Stimulated activated CD4-positive, alpha-beta T cell treated with anti-CD3 and anti-CD28 coated beads, Interleukin-15, amount 100 ng/mL, for 24 hours (primary cell): ENCODE results near the gene PTGIS.

Source experiments
- DNase-seq: peaks from one replicate; pipeline ENCODE4 v3.0.0-alpha.2; 2020

Gene PTGIS

GRCh38 chr20:49558826-49559225 lies 9.1 kb downstream of the PTGIS start:
- DNase-seq = no peak

GRCh38 chr20:49557449-49557848 lies 10.5 kb downstream of the PTGIS start:
- no peak for DNase-seq

- DNase-seq = no peak
These were observed 11.3 kb downstream of the PTGIS start for GRCh38 chr20:49556621-49557020.

GRCh38 chr20:49549801-49550551 lies 18.0 kb downstream of the PTGIS start:
- no peak for DNase-seq

- no peak for DNase-seq
These were observed 19.5 kb downstream of the PTGIS start for GRCh38 chr20:49548371-49548947.

GRCh38 chr20:49545572-49545971 lies 22.4 kb downstream of the PTGIS start:
- DNase-seq = no peak

GRCh38 chr20:49544535-49544934 lies 23.4 kb downstream of the PTGIS start:
- no peak for DNase-seq

- DNase-seq = no peak
These were observed 24.0 kb downstream of the PTGIS start for GRCh38 chr20:49543858-49544437.

GRCh38 chr20:49543071-49543857 lies 24.7 kb downstream of the PTGIS start:
- DNase-seq = no peak

GRCh38 chr20:49542514-49542991 lies 25.4 kb downstream of the PTGIS start:
- no peak for DNase-seq

GRCh38 chr20:49541733-49542513 lies 26.0 kb downstream of the PTGIS start:
- peak; percentile 81 for DNase-seq

- no peak for DNase-seq
These were observed 27.1 kb downstream of the PTGIS start for GRCh38 chr20:49540687-49541435.

- DNase-seq = no peak
These were observed 27.7 kb downstream of the PTGIS start for GRCh38 chr20:49540232-49540620.

- DNase-seq = no peak
These were observed 28.3 kb downstream of the PTGIS start for GRCh38 chr20:49539481-49540231.

- no peak for DNase-seq
These were observed 29.0 kb downstream of the PTGIS start for GRCh38 chr20:49538950-49539349.

- DNase-seq = peak; percentile 75
These were observed 33.7 kb downstream of the PTGIS start for GRCh38 chr20:49534255-49534712.

- DNase-seq = no peak
These were observed 35.5 kb downstream of the PTGIS start for GRCh38 chr20:49532285-49532946.

- no peak for DNase-seq
These were observed 38.5 kb downstream of the PTGIS start for GRCh38 chr20:49529470-49529869.

GRCh38 chr20:49526568-49526967 lies 41.4 kb downstream of the PTGIS start:
- DNase-seq = no peak

- no peak for DNase-seq
These were observed 41.9 kb downstream of the PTGIS start for GRCh38 chr20:49526056-49526455.
